A549 (cell line): Measurements from ENCODE around the gene GLTPD2. TPM values are rescaled to one million over a fixed set of nuclear protein-coding genes. Genes with fewer than 3 reads are reported as not detected.

Experiments
- ATAC-seq, 2 experiments: fragments of 200-7000 bp in 1 of 2; fragments of >200 bp in 1 of 2; cut with Nextera tagmentation in 1 of 2; cut with Tn5 transposase in 1 of 2; 3 replicates each; pipeline versions ENCODE4 v1.8.0 to v1.9.1; 2018 to 2020; ENCODE audit warnings: mild to moderate bottlenecking in 1 of 2, moderate library complexity in 1 of 2
- CTCF ChIA-PET: fragments of 300-600 bp; sonication (Branson Sonifier 250); formaldehyde crosslinking; extraction: SDS; loops from one replicate; lab custom pipeline; 2021; ENCODE audit warnings: antibody characterized with exemption, inconsistent platforms; lab: Yijun Ruan, JAX
- POLR2A ChIA-PET: fragments of 350-600 bp; formaldehyde crosslinking; extraction: SDS; loops from one replicate; lab custom pipeline; 2021; ENCODE audit warnings: antibody characterized with exemption, inconsistent platforms; lab: Yijun Ruan, JAX
- DNase-seq, 2 experiments: peaks; one replicate each; pipeline versions ENCODE4 v3.0.0 to v3.0.0-alpha.2; 2011 to 2016; ENCODE audit warnings: low read depth in 1 of 2, low spot score in 1 of 2
- FAIRE-seq: peaks from 2 replicates; lab custom pipeline; 2011; peaks lifted over from hg19 to GRCh38; lab: Jason Lieb, UNC
- H3K27ac ChIP-seq, 2 experiments: fragments of >200 bp; sonication (Bioruptor Twin); formaldehyde crosslinking; 3 replicates each; pipeline ENCODE4 v1.5.1; 2016 to 2017
- H3K4me1 ChIP-seq: fragments of >200 bp; sonication (Bioruptor Twin); formaldehyde crosslinking; 3 replicates; pipeline ENCODE4 v1.6.1; 2016
- H3K4me2 ChIP-seq: fragments of >200 bp; sonication (Bioruptor Twin); formaldehyde crosslinking; 3 replicates; pipeline ENCODE4 v1.6.1; 2016
- H3K4me3 ChIP-seq: fragments of >200 bp; sonication (Bioruptor Twin); formaldehyde crosslinking; 3 replicates; pipeline ENCODE4 v1.5.1; 2016
- H3K9me3 ChIP-seq: fragments of >200 bp; sonication (Bioruptor Twin); formaldehyde crosslinking; 3 replicates; pipeline ENCODE4 v1.6.1; 2016
- BHLHE40 ChIP-seq: IDR thresholded peaks from 2 replicates; pipeline ENCODE4 v1.6.1; 2012; ENCODE audit warnings: low read depth, low read length, inconsistent platforms
- CBX2 ChIP-seq: fragments of 200-600 bp; sonication (generic); IDR thresholded peaks from 2 replicates; pipeline ENCODE4 v1.6.1; 2016; ENCODE audit warnings: low read depth, mild to moderate bottlenecking, borderline replicate concordance
- CBX8 ChIP-seq: fragments of 200-600 bp; sonication (generic); IDR thresholded peaks from 2 replicates; pipeline ENCODE4 v1.6.1; 2016
- CHD2 ChIP-seq: fragments of 150-350 bp; IDR thresholded peaks from 2 replicates; pipeline ENCODE4 v1.6.1; 2014; ENCODE audit warnings: low read length; ENCODE audit not compliant: partially characterized antibody
- EHF ChIP-seq: fragments of 250-450 bp; sonication (Bioruptor Pico); IDR thresholded peaks from 2 replicates; pipeline ENCODE4 v1.5.0; 2020; ENCODE audit warnings: mild to moderate bottlenecking
- EP300 ChIP-seq, 2 experiments: fragments of >200 bp; sonication (Bioruptor Twin); formaldehyde crosslinking; IDR thresholded peaks; 2 replicates in 1 of 2; 3 replicates in 1 of 2; pipeline ENCODE4 v1.6.1; 2016 to 2017
- ESRRA ChIP-seq: fragments of 150-350 bp; IDR thresholded peaks from 2 replicates; pipeline ENCODE4 v1.6.1; 2014; ENCODE audit warnings: mild to moderate bottlenecking, low read length, borderline replicate concordance
- FOSB ChIP-seq: fragments of 250-450 bp; sonication (Bioruptor Pico); IDR thresholded peaks from 2 replicates; pipeline ENCODE4 v1.5.0; 2020; ENCODE audit warnings: mild to moderate bottlenecking, moderate library complexity
- FOSL2 ChIP-seq, 2 experiments: fragments of 450-650 bp in 1 of 2; fragments of >200 bp in 1 of 2; sonication (Bioruptor Twin) in 1 of 2; formaldehyde crosslinking; IDR thresholded peaks; 2 replicates each; pipeline versions ENCODE4 v1.5.0 to v1.6.1; 2016 to 2020; ENCODE audit warnings: mild to moderate bottlenecking in 1 of 2, moderate library complexity in 1 of 2
- FOXS1 ChIP-seq: fragments of 250-450 bp; sonication (Bioruptor Pico); IDR thresholded peaks from 2 replicates; pipeline ENCODE4 v1.5.0; 2020; ENCODE audit warnings: mild to moderate bottlenecking, moderate library complexity
- HOXB13 ChIP-seq: fragments of 250-450 bp; sonication (Bioruptor Pico); IDR thresholded peaks from 2 replicates; pipeline ENCODE4 v1.5.0; 2020; ENCODE audit warnings: low read depth, mild to moderate bottlenecking, moderate library complexity
- JUN ChIP-seq, 2 experiments: fragments of >200 bp; sonication (Bioruptor Twin); formaldehyde crosslinking; IDR thresholded peaks; 2 replicates in 1 of 2; 3 replicates in 1 of 2; pipeline ENCODE4 v1.6.1; 2016 to 2017
- JUNB ChIP-seq: fragments of >200 bp; sonication (Bioruptor Twin); formaldehyde crosslinking; IDR thresholded peaks from 2 replicates; pipeline ENCODE4 v1.6.1; 2016
- KDM5A ChIP-seq: fragments of 200-600 bp; sonication (generic); IDR thresholded peaks from 2 replicates; pipeline ENCODE4 v1.6.1; 2016; ENCODE audit warnings: antibody characterized with exemption, mild to moderate bottlenecking
- MAFK ChIP-seq: fragments of 450-650 bp; IDR thresholded peaks from 2 replicates; pipeline ENCODE4 v1.6.1; 2014; ENCODE audit not compliant: partially characterized antibody
- MYC ChIP-seq: IDR thresholded peaks from 2 replicates; pipeline ENCODE4 v1.6.1; 2012; ENCODE audit warnings: mild to moderate bottlenecking, inconsistent platforms, low read length, improper control_type of control experiment, borderline replicate concordance
- NR3C1 ChIP-seq: fragments of >200 bp; sonication (Bioruptor Twin); formaldehyde crosslinking; IDR thresholded peaks from 3 replicates; pipeline ENCODE4 v1.6.1; 2017
- PHF8 ChIP-seq: fragments of 200-600 bp; sonication (generic); IDR thresholded peaks from 2 replicates; pipeline ENCODE4 v1.6.1; 2016; ENCODE audit warnings: low read depth, mild to moderate bottlenecking, antibody characterized with exemption, moderate library complexity, borderline replicate concordance
- RAD21 ChIP-seq, 2 experiments: fragments of >200 bp in 1 of 2; sonication (Bioruptor Twin) in 1 of 2; formaldehyde crosslinking in 1 of 2; IDR thresholded peaks in 1 of 2; conservative IDR thresholded peaks in 1 of 2; 2 replicates in 1 of 2; 3 replicates in 1 of 2; pipeline ENCODE4 v1.6.1; 2012 to 2018; ENCODE audit warnings: inconsistent platforms in 1 of 2
- RARB ChIP-seq: fragments of 250-450 bp; sonication (Bioruptor Pico); IDR thresholded peaks from 2 replicates; pipeline ENCODE4 v1.8.0; 2021; ENCODE audit warnings: mild to moderate bottlenecking, moderate library complexity
- SMC3 ChIP-seq: fragments of >200 bp; sonication (Bioruptor Twin); formaldehyde crosslinking; IDR thresholded peaks from 3 replicates; pipeline ENCODE4 v1.6.1; 2018; ENCODE audit warnings: inconsistent platforms
- ZC3H11A ChIP-seq: fragments of 450-650 bp; IDR thresholded peaks from 2 replicates; pipeline ENCODE4 v1.6.1; 2014; ENCODE audit warnings: antibody characterized with exemption, mild to moderate bottlenecking
- WGBS: methylation state at CpG from one replicate; pipeline ENCODE4 v1.1.6; 2017; ENCODE audit errors: missing lambda C conversion rate; 5-methylcytosine and 5-hydroxymethylcytosine counted together
- polyA plus RNA-seq, 4 experiments: library from polyadenylated mRNA; depleted of rRNA in 3 of 4; stranded (reverse); fragments of >200 nt; fragmentation: RNase III in 1 of 4; extraction: RNeasy Plus Mini Kit Qiagen cat#74134 plus additional on column Dnase treatment in 1 of 4; gene quantifications; 2 replicates in 3 of 4; 3 replicates in 1 of 4; pipeline ENCODE4 v1.2.3, GENCODE V29; 2011 to 2017
- TF ChIP-seq, protein P1 (sequence below): IDR thresholded peaks from 2 replicates; pipeline ENCODE4 v1.6.1; 2012
- TF ChIP-seq, protein P2 (sequence below): IDR thresholded peaks from 2 replicates; pipeline ENCODE4 v1.6.1; 2012; ENCODE audit warnings: low read depth, borderline replicate concordance
- TF ChIP-seq, protein P3 (sequence below): fragments of >200 bp; sonication (Bioruptor Twin); formaldehyde crosslinking; IDR thresholded peaks from 3 replicates; pipeline ENCODE4 v1.6.1; 2016
- TF ChIP-seq, protein P4 (sequence below): fragments of 450-650 bp; IDR thresholded peaks from 2 replicates; pipeline ENCODE4 v1.6.1; 2014; ENCODE audit warnings: antibody characterized with exemption
- TF ChIP-seq, protein P5 (sequence below): fragments of >200 bp; sonication (Bioruptor Twin); formaldehyde crosslinking; IDR thresholded peaks from 2 replicates; pipeline ENCODE4 v1.6.1; 2016
- TF ChIP-seq, protein P6 (sequence below): fragments of 150-350 bp; IDR thresholded peaks from 2 replicates; pipeline ENCODE4 v1.6.1; 2014; ENCODE audit warnings: low read depth, mild to moderate bottlenecking, low read length

The GLTPD2 gene
- polyA plus RNA-seq, 2 of the 4 experiments (the other 2 are of a cell fraction), result not detected

DNA sequence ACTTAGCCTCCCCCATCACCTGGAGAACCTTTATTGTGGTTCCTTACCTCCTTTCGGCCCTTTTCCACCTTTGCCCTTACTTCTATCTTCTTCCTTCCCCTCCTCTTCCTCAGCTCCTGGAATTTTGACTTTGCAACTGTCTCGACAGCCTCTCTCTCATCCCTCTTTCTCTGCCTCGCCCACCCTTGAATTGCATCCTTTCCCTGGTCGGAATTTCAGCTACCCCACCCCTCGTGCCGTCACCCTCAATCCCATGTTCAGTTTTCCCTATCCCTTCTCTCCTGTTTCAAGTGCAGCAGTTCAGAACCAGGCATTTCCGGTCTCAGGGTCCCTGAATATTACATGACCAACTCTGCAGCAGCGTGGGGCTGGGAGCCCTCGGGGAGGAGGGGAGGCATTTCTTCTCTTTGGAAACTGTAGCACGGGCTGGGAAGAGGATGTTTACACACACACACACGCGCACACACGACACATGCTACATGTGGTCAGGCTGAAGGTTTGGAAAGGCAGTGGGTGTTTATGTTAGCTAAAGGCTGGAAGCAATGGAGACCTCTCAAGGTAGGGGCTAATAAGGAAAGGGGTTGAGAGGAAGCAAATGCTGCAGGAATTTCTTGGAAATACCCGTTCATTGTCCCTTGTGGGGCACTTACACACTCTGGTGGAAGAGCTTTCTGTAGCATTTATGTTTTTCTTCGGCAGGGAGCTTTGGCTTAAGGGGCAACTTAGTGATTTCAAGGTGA, 45.3 kb downstream of the GLTPD2 start:
- peak; percentile 46 to 52; a peak in 5 of 6 replicates for ATAC-seq
- peak in 1 of 2 experiments; percentile 26 for DNase-seq
- ChIA-PET POLR2A (no interaction called here), CTCF (interaction anchor here (0.6 to 3.5 kb wide), 7 partner anchors 21 to 180 kb away, joined by 3 to 11 read pairs (median 4); no protein-coding TSS in a partner anchor)
- H3K4me2 ChIP-seq, result peak overlapping the region; percentile 93
- H3K4me1 ChIP-seq, result peaks cover 21% of the 10 kb centered on the region
- no peaks in the 10 kb centered on the region for H3K9me3 ChIP-seq
- 10% methylated on average over 15 of the region's 15 CpGs for WGBS
- H3K27ac ChIP-seq, result peak overlapping the region; percentile 91 to 95
- FAIRE-seq, result no peak
- TF ChIP-seq, protein P1, sequence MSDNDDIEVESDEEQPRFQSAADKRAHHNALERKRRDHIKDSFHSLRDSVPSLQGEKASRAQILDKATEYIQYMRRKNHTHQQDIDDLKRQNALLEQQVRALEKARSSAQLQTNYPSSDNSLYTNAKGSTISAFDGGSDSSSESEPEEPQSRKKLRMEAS, result no peak
- TF ChIP-seq FOSB (CRISPR knock-in tag), result peak; percentile 10; the same call in 1 of the 2 replicates
- no peak for TF ChIP-seq ZC3H11A
- TF ChIP-seq, all 56 proteins: peak for 1
- H3K4me3 ChIP-seq, result peak overlapping the region; percentile 85

DNA sequence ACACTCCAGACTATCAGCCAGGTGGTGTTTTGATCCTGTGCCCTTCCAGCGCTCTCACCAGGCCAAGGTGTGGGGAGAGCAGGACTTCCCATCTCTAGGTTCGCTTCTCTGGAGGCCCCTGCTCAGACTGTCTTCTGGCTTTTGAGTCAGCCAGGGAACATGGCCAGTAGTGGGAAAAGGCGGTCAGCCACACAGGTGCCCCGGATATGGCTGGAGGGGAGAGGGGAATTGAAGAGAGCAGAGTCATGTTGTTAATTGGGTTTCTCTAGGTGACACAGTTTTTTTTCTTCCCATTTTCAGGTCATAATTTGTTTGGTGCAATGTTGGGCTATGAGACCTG, 45.9 kb downstream of the GLTPD2 start:
- Histone ChIP-seq H3K4me2 (peak overlapping the region; percentile 93), H3K9me3 (no peaks in the 10 kb centered on the region), H3K27ac (peak overlapping the region; percentile 91 to 95), H3K4me1 (peaks cover 27% of the 10 kb centered on the region), H3K4me3 (peak overlapping the region; percentile 85)
- ChIA-PET CTCF (interaction anchor here (0.6 to 3.5 kb wide), 5 partner anchors 20 to 180 kb away, joined by 3 to 11 read pairs (median 7); no protein-coding TSS in a partner anchor), POLR2A (no interaction called here)
- TF ChIP-seq, protein P2, sequence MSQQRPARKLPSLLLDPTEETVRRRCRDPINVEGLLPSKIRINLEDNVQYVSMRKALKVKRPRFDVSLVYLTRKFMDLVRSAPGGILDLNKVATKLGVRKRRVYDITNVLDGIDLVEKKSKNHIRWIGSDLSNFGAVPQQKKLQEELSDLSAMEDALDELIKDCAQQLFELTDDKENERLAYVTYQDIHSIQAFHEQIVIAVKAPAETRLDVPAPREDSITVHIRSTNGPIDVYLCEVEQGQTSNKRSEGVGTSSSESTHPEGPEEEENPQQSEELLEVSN, result no peak
- TF ChIP-seq NR3C1 (no peak), MAFK (no peak), SMC3 (no peak), ESRRA (no peak), FOXS1 (no peak), KDM5A (no peak), RAD21 (conservative IDR thresholded peaks at IDR 0.05 in 1 of 2, IDR thresholded peaks at IDR 0.05 in 1 of 2) (no peak), EHF (CRISPR knock-in tag) (no peak), PHF8 (no peak), ZC3H11A (no peak), JUN (IDR thresholded peaks at IDR 0.05) (no peak), JUNB (no peak), RARB (CRISPR knock-in tag) (no peak), CBX8 (no peak)
- TF ChIP-seq, protein P3, sequence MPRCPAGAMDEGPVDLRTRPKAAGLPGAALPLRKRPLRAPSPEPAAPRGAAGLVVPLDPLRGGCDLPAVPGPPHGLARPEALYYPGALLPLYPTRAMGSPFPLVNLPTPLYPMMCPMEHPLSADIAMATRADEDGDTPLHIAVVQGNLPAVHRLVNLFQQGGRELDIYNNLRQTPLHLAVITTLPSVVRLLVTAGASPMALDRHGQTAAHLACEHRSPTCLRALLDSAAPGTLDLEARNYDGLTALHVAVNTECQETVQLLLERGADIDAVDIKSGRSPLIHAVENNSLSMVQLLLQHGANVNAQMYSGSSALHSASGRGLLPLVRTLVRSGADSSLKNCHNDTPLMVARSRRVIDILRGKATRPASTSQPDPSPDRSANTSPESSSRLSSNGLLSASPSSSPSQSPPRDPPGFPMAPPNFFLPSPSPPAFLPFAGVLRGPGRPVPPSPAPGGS, result no peak
- TF ChIP-seq, protein P1, result no peak
- TF ChIP-seq, protein P4, sequence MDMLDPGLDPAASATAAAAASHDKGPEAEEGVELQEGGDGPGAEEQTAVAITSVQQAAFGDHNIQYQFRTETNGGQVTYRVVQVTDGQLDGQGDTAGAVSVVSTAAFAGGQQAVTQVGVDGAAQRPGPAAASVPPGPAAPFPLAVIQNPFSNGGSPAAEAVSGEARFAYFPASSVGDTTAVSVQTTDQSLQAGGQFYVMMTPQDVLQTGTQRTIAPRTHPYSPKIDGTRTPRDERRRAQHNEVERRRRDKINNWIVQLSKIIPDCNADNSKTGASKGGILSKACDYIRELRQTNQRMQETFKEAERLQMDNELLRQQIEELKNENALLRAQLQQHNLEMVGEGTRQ, result no peak
- ATAC-seq (no peak), FAIRE-seq (no peak), DNase-seq (no peak)
- 83% methylated on average over 4 of the region's 4 CpGs for WGBS

DNA sequence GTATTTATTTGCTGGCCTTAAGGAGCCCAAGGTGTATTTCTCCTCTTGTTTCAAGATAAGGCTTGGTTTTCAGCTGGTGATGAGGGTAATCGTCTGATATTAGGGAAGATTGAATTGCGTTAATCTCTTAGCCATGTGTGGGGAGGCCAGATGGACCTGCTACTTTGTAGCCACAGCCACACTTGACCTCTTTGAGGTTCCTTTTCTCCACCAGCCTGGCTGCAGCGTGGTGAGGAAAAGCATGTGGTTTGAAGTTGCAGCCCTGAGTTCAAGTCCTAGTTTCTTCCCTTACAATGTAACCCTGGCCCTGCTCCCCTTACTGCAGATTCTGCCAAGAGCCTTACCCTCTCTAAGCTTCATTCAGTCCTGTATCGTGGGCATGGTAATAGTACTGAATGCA, 47.5 kb downstream of the GLTPD2 start:
- H3K27ac ChIP-seq, result no peak overlapping the region
- ChIA-PET POLR2A (interaction anchor here (1.1 kb wide), 1 partner anchor 46 kb away, joined by 3 read pairs; no protein-coding TSS in a partner anchor), CTCF (interaction anchor here (0.6 to 6.0 kb wide), 7 partner anchors 16 to 127 kb away, joined by 3 to 27 read pairs (median 6); partner anchors contain the start of genes ARRB2 and GLTPD2)
- FAIRE-seq (no peak), ATAC-seq (no peak), DNase-seq (no peak)
- H3K4me2 ChIP-seq, result no peak overlapping the region
- no peaks in the 10 kb centered on the region for H3K9me3 ChIP-seq
- 96% methylated on average over 4 of the region's 4 CpGs for WGBS
- no peak overlapping the region for H3K4me3 ChIP-seq
- H3K4me1 ChIP-seq, result peaks cover 37% of the 10 kb centered on the region
- TF ChIP-seq CBX8, result no peak
- no peak for TF ChIP-seq NR3C1
- TF ChIP-seq SMC3, result no peak
- no peak for TF ChIP-seq JUN (IDR thresholded peaks at IDR 0.05)
- TF ChIP-seq FOSL2 (IDR thresholded peaks at IDR 0.05), result no peak
- no peak for TF ChIP-seq FOSL2 (CRISPR knock-in tag; IDR thresholded peaks at IDR 0.05)
- no peak for TF ChIP-seq CBX2
- TF ChIP-seq EP300 (IDR thresholded peaks at IDR 0.05), result no peak
- TF ChIP-seq, protein P5, sequence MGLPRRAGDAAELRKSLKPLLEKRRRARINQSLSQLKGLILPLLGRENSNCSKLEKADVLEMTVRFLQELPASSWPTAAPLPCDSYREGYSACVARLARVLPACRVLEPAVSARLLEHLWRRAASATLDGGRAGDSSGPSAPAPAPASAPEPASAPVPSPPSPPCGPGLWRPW, result no peak
- no peak for TF ChIP-seq CHD2
- no peak for TF ChIP-seq HOXB13
- TF ChIP-seq, protein P6, sequence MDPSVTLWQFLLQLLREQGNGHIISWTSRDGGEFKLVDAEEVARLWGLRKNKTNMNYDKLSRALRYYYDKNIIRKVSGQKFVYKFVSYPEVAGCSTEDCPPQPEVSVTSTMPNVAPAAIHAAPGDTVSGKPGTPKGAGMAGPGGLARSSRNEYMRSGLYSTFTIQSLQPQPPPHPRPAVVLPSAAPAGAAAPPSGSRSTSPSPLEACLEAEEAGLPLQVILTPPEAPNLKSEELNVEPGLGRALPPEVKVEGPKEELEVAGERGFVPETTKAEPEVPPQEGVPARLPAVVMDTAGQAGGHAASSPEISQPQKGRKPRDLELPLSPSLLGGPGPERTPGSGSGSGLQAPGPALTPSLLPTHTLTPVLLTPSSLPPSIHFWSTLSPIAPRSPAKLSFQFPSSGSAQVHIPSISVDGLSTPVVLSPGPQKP, result no peak
- TF ChIP-seq MYC, result no peak
- TF ChIP-seq BHLHE40, result no peak
